ENCODE data around the gene XPR1. TPM values are rescaled to one million over a fixed set of nuclear protein-coding genes. Genes with fewer than 3 reads are reported as not detected.

Gene XPR1
- total RNA-seq, 1 experiment from 2014 or later, result 30.7 TPM

- TF ChIP-seq EZH2 (IDR thresholded peaks at IDR 0.05; ENCODE audit: borderline replicate concordance, low read depth, low read length, poor library complexity, severe bottlenecking) (no peak), CTCF (conservative IDR thresholded peaks at IDR 0.05; ENCODE audit: low read depth, low read length) (no peak)
- BruUV-seq (replicated peaks), result no TSS peak
- Histone ChIP-seq H3K36me3 (ENCODE audit: insufficient read depth, low read length, poor library complexity, severe bottlenecking) (no peaks in the 10 kb centered on the region), H3K9me3 (ENCODE audit: low read depth, low read length, poor library complexity, severe bottlenecking) (peaks cover 2% of the 10 kb centered on the region), H3K27me3 (replicated peaks; ENCODE audit: insufficient read depth, low read depth, low read length, poor library complexity) (no peaks in the 10 kb centered on the region), H3K4me3 (ENCODE audit: low read depth, low read length, poor library complexity, severe bottlenecking) (no peak overlapping the region), H3K4me1 (ENCODE audit: insufficient read depth, low read length, poor library complexity, severe bottlenecking) (no peaks in the 10 kb centered on the region), H3K27ac (ENCODE audit: low read depth, low read length, poor library complexity, severe bottlenecking) (no peak overlapping the region)
- intact Hi-C loops (cut with micrococcal nuclease; ENCODE audit: unreplicated experiment), result no loop called here
- ChIA-PET POLR2A (ENCODE audit: low non-redundant PET) (no interaction called here), CTCF (no interaction called here)
- DNase-seq (ENCODE audit: low spot score), result no peak
These were observed 113.3 kb downstream of the XPR1 start for GRCh38 chr1:180745098-180745497.

GRCh38 chr1:180751921-180752320 is 120.1 kb downstream of the XPR1 start:
- Histone ChIP-seq H3K4me1 (ENCODE audit: insufficient read depth, low read length, poor library complexity, severe bottlenecking) (no peaks in the 10 kb centered on the region), H3K27me3 (replicated peaks; ENCODE audit: insufficient read depth, low read depth, low read length, poor library complexity) (no peaks in the 10 kb centered on the region), H3K4me3 (ENCODE audit: low read depth, low read length, poor library complexity, severe bottlenecking) (no peak overlapping the region), H3K27ac (ENCODE audit: low read depth, low read length, poor library complexity, severe bottlenecking) (no peak overlapping the region), H3K9me3 (ENCODE audit: low read depth, low read length, poor library complexity, severe bottlenecking) (no peaks in the 10 kb centered on the region), H3K36me3 (ENCODE audit: insufficient read depth, low read length, poor library complexity, severe bottlenecking) (no peaks in the 10 kb centered on the region)
- POLR2A ChIA-PET (ENCODE audit: low non-redundant PET), result no interaction called here
- BruUV-seq (replicated peaks), result no TSS peak
- intact Hi-C loops (cut with micrococcal nuclease; ENCODE audit: unreplicated experiment), result no loop called here
- DNase-seq (ENCODE audit: low spot score), result no peak
- CTCF ChIA-PET, result no interaction called here
- TF ChIP-seq CTCF (conservative IDR thresholded peaks at IDR 0.05; ENCODE audit: low read depth, low read length), result no peak
- TF ChIP-seq EZH2 (IDR thresholded peaks at IDR 0.05; ENCODE audit: borderline replicate concordance, low read depth, low read length, poor library complexity, severe bottlenecking), result no peak

- ChIA-PET POLR2A (ENCODE audit: low non-redundant PET) (no interaction called here), CTCF (no interaction called here)
- intact Hi-C loops (cut with micrococcal nuclease; ENCODE audit: unreplicated experiment), result no loop called here
- Histone ChIP-seq H3K27me3 (replicated peaks; ENCODE audit: insufficient read depth, low read depth, low read length, poor library complexity) (no peaks in the 10 kb centered on the region), H3K4me1 (ENCODE audit: insufficient read depth, low read length, poor library complexity, severe bottlenecking) (no peaks in the 10 kb centered on the region), H3K27ac (ENCODE audit: low read depth, low read length, poor library complexity, severe bottlenecking) (no peak overlapping the region), H3K9me3 (ENCODE audit: low read depth, low read length, poor library complexity, severe bottlenecking) (no peaks in the 10 kb centered on the region), H3K36me3 (ENCODE audit: insufficient read depth, low read length, poor library complexity, severe bottlenecking) (no peaks in the 10 kb centered on the region), H3K4me3 (ENCODE audit: low read depth, low read length, poor library complexity, severe bottlenecking) (no peak overlapping the region)
- no peak for DNase-seq (ENCODE audit: low spot score)
- no TSS peak for BruUV-seq (replicated peaks)
- no peak for TF ChIP-seq CTCF (conservative IDR thresholded peaks at IDR 0.05; ENCODE audit: low read depth, low read length)
- no peak for TF ChIP-seq EZH2 (IDR thresholded peaks at IDR 0.05; ENCODE audit: borderline replicate concordance, low read depth, low read length, poor library complexity, severe bottlenecking)
These were observed 122.6 kb downstream of the XPR1 start for GRCh38 chr1:180754453-180754852.
